Effector CD8-positive, alpha-beta T cell (primary cell): ENCODE measurements around the gene CD300C.
"Not testable (repeated sequence)": the region's sequence is repeated elsewhere in the genome, so short reads cannot be mapped to it uniquely, and the experiment has no call there.

Experiments
- DNase-seq: peaks from one replicate; lab custom pipeline; 2025; lab: John Stamatoyannopoulos, UW

CD300C gene

DNA sequence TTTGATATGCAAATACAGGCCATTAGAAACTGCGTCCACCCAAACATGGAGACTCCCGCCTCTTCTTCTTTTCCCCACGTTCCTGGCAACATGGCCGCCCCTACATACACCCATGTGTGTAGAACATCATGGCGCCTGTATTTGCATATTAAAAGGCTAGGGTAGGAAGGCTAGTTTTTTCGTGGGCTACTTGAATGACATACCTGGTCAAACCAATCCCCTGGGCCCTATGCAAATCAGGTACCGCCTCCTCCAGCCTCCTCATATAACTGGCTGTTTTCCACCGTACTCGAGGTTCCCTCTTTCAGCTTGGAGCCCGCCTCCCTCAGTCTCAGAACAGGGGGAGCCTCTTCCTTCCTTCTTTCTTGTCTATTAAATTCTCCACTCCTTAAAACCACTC lies 13.8 kb downstream of the CD300C start:
- no peak for DNase-seq

DNA sequence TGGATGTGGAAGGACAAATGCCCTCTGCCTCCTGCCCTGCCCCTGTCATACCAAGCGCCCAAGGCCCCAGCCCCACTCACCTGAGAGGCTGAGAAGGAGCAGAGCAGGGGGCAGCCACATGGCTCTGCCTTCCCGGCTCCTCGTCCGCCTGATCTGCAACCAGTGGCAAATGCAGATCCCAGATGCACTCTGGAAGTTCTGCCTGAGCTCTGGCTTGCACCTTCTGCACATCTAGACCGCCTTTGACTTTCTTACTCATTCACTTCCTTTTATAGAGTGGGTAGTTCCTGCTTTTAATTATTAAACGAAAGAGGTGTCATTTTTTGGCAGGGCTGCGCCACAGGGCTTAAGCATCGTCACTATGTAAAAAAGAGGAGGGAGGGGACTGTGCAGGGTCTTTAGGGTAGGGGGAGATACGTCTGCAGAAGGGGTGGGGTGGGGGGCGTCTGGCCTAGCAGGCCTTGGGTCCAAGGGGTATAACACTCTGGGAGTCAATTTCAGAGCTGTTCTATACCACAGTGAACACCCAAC lies 14.6 kb downstream of the CD300C start, which contains the start of gene CD300LB:
CD300LB (minus strand) TSS at position 245 of the 531 bp plus-strand sequence; CDS start at position 120, 125 bp downstream.
- DNase-seq = no peak

DNA sequence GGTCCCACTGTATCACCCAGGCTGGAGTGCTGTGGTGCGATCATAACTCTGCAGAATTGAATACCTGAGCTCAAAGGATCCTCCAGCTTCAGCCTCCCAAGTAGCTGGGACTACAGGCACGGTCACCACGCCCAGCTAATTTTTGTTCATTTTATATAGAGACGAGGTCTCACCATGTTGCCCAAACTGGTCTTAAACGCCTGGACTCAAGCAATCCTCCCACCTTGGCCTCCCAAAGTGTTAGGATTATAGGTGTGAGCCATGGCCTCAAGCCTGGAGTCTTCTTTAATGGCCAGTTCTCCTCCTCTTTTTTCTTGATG lies 15.1 kb downstream of the CD300C start:
- no peak for DNase-seq

DNA sequence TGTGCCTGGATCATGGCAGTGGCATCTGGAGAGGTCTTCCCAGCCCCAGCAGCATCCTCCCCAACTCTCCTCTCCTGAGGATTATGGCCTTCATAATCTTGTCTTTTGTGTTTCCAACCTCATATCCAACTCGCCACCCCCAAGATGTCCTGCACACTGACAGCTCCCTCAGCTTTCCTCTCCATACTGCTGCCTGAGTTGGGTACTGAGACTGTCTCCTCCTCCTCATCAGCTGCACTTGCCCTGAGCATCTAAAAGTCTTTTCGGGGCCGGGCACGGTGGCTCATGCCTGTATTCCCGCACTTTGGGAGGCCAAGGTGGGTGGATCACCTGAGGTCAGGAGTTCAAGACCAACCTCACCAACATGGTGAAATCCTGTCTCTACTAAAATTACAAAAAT lies 16.7 kb downstream of the CD300C start:
- no peak for DNase-seq

DNA sequence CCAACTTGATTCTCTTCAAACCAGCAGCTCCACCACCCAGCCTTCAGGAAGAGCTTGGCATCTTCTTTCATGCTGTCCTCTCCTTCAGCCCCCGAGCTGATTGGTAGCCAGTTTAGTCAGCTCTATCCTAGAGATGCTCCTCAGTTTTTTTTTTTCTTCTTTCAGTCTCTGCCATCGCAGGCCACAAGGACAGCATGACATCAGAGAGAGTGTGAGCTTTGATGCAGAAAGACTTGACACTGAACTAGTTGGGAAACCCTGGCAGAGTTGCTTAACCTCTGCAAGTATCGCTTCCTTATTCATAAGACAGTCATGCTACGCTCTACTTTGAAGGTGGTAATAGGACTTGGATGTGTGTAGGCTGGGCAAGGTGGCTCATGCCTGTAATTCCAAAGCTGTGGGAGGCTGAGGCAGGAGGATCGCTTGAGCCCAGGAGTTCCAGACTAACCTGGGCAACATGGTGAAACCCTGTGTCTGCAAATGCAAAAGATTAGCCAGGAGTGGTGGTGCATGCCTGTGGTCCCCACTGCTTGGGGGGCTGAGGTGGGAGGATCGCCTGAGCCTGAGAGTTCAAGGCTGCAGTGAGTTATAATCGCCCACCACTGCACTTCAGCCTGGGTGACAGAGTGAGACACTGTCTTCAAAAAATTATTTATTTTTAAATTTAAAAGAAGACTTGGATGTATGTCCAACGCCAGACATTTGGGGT lies 17.3 kb downstream of the CD300C start:
- DNase-seq = no peak

DNA sequence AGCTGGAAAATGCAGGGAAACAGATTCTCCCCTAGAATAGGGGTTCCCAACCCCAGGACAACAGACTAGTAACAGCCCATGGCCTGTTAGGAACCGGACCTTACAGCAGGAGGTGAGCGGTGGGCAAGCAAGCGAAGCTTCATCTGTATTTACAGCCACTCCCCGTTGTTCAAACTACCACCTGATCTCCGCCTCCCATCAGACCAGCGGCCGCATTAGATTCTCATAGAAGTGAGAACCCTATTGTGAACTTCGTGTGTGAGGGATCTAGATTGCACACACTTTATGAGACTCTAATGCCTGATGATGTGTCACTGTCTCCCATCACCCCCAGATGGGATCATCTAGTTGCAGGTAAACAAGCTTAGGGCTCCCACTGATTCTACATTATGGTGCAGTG lies 18.2 kb downstream of the CD300C start:
- DNase-seq = no peak

DNA sequence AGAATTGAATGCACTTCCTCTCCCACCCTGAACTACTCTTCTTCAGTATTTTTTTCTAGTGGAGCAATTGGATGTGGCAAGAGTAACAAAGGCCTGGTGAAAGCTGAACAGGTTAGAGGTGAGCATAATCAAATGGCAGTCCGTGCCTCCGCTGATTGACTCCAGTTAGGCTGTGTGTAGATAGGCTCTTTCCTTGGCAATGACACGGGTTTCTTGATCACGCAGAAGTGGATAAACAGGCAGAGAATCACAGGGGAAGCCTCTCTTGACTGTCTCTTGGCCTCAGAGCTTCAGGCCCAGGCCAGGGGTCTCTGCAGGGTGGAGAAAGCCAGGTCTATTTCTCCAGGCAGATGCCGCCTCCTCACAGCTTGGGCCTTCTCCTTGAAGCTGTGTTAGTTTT lies 18.8 kb downstream of the CD300C start:
- DNase-seq = no peak

DNA sequence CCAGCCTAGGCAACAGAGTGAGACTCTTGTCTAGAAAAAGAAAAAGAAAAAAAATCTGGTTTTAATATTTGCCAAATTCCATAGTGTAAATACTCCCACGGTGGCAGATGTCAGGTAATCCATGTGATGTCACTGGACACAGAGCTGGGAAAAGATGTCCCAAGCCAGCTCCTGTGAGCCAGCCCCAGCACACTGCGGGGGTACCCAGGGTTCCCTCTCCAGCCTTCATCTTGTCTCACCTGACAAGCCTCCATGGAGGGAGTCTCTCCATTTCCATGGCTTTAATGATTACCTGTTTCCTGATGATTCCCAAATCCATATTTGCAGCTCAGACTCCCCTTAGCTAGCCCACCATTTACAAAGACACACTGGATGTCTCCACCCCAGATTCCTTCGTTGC lies 19.2 kb downstream of the CD300C start:
- no peak for DNase-seq

DNA sequence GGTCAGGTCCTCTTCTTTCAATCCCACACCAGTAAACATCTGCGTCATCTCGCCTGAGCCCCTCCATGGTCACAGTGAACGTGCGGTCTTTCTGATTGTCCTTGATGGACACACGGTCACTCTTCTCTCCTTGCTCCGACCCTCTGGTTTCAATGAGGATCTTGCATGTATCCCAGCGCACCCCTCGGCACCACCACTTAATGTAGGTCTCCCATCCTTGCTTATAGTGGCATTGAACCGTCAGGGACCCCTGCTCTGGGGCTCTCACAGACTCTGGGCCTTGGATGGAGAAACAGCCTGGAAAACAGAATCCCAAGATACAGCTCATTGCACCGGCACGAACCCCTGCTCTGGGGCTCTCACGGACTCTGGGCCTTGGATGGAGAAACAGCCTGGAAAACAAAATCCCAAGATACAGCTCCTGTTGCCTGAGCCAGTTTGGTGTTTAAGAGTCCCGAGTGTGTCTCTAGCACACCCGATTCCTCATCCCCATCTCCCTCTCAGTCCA lies 20.1 kb downstream of the CD300C start:
- DNase-seq = no peak

DNA sequence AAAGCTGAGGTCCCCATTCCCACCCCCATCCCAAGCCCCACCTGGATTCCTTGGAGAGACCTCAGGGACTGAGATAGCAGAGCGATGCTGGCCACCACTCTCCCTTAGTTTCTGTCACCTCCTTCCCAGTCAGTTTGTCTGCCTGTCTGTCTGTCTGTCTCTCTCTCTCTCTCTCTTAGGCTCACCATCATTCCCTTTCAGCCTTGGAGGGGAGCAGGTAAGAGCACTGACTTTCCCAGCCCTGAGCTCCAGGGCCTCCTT lies 20.5 kb downstream of the CD300C start:
- no peak for DNase-seq

DNA sequence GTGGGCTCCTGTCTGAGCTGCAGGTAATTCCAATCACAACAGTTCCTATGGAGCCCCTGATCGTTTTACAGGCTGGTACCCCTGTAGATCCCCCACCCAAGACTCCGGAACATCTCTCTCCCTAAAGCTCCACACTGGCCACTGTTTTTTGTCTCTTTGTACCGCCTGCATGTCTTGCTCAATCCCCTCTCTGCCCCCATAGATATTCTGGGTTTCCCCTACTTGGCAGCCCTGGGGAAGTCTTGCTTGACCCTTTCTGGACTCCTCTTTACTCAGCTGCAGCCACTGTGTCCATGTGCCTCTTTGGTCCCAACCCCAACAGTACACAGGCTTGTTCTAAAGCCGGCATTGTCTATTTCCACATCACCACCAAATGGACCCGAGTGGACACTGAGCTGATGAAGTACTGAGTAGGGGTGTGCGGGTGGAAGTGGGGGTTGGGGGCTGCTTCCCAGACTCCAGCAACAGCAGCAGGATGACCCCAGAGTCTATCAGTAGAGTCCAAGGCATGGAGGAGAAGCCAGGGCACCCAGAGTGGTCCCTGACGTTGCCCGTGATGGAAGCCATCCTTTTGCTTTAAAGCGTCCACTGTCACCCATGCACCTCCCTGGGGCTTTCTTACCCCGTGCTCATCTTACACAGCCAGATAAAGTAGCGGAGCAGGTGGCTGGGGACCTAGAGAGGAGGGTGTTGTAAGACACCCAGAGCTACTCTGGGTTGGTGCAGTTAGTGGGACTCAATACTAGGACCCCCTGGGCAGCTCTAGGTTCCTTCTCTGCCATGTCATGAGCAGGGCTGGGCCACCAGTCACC lies 21.1 kb downstream of the CD300C start:
- DNase-seq = no peak

DNA sequence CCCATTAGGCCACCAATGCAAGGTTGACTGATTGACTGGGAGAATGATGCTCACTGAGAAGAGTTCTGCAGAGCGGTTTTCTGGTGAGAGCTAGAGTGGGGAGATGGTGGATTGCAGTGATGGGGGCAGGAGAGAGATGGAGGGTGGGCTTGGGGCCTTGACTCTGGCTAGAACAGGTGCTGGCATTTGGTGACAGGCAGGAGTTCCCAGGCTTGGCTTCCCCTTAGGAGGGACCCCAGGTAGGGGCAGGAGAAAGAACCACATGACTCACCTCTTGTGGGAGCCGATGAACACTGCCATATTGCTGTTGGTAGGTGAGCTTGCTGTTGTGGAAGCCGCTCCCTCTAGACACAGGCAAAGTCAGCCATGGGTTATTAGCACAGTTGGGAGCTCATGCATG lies 22.6 kb downstream of the CD300C start:
- no peak for DNase-seq

DNA sequence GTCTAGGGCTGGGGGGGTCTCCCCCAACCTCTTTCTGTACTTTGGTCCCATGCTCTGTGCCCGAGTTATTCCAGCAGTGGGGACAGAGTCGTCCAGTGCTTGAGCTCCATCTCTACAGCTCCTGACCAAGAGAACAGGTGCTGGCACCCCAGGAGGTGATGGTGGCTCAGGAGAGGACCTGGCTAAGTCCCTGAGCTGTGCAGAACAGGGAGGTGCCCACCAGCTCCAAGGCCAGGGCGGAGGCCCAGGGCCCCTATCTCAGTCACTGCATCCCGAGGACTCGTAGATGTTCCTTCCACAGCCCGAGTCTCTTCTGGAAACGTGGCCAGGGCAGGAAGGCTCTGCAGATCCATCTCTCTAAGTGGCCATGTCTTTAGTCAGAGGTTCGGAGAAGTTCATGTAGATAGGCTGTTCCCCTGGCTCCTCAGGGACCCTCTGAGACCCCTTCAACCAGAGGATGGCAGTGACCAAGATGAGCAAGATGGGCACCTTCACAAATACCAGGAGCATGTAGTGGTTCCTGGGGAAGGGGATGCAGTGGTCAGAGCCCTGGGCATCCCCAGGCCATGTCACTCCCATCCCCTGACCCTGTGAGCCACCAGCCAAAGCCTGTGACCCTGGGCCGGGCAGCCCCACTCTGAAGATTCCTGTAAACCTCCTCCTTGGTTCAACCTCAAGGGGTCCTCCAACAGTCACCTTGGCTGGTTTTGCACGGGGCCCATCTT lies 23.4 kb downstream of the CD300C start:
- no peak for DNase-seq

DNA sequence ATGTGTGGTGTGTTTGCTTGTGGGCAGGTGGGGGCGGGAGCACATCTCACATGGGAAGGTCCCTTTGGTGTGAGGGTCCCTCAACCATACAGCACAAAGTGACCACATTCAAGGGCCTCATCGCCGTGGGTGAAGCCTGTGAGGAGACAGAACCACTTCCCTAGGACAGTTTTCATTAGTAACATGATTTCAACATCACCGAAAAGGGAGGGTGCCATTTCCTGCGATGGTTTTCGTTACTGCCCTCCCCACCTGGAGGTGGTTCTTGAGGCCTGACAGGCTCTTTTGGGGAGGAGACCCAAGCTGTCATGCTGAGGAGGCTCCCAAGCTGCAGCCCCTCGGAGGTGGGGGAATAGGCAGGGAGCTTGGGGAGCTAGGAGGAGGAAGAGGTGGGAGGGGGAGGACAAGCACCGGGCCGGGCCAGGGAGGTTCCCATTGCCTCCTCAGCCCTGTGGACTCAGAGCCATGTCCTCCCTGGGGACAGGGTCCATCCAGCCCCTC lies 24.2 kb downstream of the CD300C start:
- no peak for DNase-seq

DNA sequence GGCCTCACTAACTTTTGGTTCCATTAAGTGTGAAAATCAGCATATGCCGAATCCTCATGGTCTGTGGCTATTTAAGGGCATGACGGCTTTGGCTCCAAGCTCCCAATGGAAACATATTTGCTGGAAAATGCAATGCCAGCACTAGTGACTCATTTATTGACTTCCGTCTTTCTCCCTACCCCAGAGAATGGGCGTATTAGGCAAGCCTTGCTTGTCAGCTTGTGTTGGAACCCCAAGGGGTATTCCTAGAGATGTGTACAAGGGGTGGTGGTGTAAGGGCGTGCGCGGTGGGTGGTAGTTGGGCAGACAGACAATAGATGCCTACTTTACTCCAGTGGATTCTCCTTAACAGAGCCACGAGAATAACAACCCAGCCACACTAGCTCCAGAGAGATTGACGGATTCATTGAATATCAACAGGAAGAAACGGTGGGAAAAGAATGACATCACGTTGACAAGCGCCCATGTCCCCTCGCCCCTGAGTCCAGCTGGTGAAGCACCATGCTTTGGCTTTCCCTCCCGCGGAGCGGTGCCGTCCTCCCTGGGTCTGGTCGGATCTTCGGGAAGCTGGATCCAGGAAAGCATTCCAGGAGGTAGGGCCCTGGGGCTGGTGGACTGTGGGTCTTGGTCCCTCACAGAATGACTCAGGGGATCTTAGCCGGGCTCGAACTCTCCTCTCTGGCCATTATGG lies 25.0 kb downstream of the CD300C start:
- no peak for DNase-seq

DNA sequence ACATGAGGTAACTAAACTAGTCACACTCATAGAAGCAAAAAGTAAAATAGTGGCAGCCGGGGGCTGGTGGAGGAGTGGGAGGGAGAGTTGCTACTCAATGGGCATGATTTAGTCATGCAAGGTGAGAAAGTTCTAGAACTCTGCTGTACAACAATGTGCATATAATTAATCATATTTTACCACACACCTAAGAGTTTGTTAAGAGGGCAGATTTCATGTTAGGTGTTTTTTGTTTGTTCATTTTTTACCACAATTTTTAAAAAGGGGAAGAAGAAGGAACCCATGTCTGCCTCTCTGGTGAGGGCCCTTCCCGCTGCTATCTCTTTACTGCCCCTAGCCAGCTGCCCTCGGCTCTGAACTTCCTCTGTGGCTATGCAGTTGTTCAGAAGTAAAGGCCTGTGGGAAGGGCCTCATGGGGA lies 25.9 kb downstream of the CD300C start:
- DNase-seq = no peak

DNA sequence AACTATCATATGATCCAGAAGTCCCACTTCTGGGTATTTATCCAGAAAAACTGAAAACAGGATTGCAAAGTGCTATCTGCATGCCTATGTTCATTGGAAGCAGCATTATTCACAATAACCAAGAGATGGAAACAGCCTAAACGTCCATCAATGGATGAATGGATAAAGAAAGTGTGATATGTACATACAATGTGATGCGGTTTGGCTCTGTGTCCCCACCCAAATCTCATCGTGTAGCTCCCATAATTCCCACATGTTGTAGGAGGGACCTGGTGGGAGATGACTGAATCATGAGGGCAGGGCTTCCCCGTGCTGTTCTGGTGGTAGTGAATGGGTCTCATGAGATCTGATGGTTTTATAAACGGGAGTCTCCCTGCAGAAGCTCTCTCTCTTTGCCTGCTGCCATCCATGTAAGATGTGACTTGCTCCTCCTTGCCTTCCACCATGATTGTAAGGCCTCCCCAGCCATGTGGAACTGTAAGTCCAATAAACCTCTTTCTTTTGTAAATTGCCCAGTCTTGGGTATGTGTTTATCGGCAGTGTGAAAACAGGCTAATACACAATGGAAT lies 27.4 kb downstream of the CD300C start:
- not testable (repeated sequence) for DNase-seq

DNA sequence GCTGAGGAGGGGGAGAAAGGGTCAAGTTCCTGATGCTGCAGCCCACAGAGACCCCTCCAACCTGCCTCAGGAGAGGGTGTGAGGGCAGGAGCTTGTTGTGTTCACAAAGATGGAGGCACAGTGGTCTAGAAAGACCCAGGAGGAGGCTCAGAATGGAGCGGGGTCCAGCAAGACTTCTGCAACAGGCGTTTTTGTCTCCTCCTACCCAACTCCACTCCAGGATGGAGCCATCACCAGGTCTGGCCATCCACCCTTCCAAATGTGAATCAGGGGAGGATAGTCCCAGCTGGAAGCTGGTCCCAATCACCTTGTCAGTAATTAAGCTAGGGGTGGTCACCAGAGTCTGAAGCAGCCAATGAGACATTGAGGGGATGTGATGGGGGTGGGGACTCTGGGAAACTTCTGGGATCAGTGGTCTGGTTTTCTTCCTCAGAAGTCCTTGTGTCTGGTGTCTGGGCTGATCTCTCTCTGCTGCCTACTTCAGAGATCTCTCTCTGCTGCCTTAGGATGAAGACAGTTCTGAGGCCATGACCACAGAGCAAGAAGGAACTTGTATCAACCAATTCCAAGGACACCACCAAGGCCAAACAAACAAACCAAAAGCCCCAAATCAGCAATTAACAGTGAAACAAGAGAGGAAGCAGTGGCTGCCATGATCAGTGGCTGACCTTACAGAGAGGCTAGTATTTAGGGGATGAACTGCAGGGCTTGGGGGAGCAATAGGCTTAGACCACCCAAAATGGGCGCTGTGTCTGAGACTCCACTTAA lies 29.2 kb downstream of the CD300C start:
- DNase-seq = no peak

DNA sequence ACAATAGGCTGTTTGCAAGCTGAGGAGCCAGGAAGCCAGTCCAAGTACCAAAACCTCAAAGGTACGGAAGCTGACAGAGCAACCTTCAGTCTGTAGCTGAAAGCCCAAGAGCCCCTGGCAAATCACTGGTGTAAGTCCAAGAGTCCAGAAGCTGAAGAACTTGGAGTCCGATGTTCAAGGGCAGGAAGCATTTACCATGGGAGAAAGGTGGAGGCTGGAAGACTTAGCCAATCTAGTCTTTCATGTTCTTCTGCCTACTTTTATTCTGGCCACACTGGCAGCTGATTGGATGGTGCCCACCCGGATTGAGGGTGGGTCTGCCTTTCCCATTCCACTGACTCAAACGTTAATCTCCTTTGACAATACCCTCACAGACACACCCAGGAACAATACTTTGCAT lies 30.0 kb downstream of the CD300C start:
- DNase-seq = no peak

DNA sequence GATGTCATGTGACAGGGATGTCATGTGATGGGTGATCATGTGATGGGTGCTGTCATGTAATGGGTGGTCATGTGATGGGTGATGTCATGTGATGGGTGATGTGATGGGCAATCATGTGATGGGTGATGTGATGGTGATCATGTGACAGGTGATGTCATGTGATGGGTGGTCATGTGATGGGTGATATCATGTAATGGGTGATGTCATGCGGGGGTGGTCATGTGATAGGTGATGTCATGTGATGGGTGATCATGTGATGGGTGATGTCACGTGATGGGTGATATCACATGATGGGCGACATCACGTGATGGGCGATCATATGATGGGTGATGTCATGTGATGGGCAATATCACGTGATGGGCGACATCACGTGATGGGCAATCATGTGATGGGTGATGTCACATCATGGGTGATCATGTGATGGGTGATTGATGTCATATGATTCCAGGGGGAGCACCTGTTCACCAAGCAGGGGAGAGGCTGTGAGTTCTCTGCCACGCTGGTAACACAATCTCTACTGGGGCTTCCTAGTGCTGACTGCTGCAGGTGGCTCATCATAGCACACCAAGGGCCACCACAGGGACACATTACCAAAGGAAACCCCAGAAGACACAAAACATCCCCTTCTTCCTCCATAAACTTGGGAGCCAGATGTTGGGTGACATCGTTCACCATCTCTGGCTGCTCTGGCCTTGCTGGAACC lies 31.1 kb downstream of the CD300C start:
- no peak for DNase-seq
